ENCODE measurements around the gene LRCOL1.

Gene LRCOL1

GRCh38 chr12:132635076-132635955 is 24.9 kb upstream of the LRCOL1 start:
- no peak for DNase-seq

GRCh38 chr12:132634411-132634990 is 24.1 kb upstream of the LRCOL1 start:
- DNase-seq, result no peak

- no peak for DNase-seq
These were observed 23.5 kb upstream of the LRCOL1 start for GRCh38 chr12:132633901-132634300.

DNA sequence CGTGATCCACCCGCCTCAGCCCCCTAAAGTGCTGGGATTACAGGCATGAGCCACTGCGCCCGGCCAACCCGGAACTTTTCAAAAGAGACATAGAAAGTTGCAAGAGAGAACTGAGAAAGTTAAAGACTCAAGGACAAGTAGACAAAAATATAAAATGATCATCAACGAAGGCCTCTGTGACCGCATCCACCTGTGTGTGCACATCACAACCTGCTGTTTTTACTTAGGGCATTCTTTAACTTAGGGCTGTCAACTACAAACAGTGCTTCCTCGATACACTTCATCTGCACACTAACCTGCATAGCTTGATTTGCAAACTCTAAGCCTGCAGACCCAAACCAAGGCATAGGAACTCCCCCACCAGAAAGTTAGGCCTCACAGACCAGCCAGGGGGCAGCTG is 23.0 kb upstream of the LRCOL1 start:
- no peak for DNase-seq

GRCh38 chr12:132632521-132633228 is 22.3 kb upstream of the LRCOL1 start:
- DNase-seq, result no peak

DNA sequence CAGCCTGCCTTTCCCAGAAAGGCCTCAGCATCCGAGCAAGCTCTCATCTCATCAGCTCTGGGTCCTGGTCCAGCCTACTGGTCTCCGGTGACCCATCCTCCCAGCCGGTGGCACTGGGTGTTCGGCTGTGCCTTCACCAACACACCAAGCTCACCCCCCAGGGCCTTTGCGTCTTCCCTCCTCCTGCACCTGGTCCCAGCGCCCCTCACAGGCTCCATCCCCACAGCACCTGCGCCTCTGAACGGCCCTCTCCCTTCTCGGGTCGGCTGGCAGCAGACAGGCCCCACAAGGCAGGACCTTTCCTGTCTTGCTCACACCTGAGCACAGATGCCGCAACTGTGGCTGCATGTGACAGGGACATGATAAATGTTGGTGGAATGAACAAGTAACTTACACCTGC is 21.3 kb upstream of the LRCOL1 start:
- DNase-seq, result no peak

- no peak for DNase-seq
These were observed 20.3 kb upstream of the LRCOL1 start for GRCh38 chr12:132630672-132631071.

- no peak for DNase-seq
These were observed 18.9 kb upstream of the LRCOL1 start for GRCh38 chr12:132629330-132629729.

GRCh38 chr12:132625731-132626430 is 15.5 kb upstream of the LRCOL1 start:
- DNase-seq, result no peak

GRCh38 chr12:132624910-132625630 is 14.7 kb upstream of the LRCOL1 start:
- no peak for DNase-seq

GRCh38 chr12:132624186-132624855 is 13.9 kb upstream of the LRCOL1 start:
- DNase-seq, result no peak

GRCh38 chr12:132623072-132623869 is 12.9 kb upstream of the LRCOL1 start:
- DNase-seq, result no peak

DNA sequence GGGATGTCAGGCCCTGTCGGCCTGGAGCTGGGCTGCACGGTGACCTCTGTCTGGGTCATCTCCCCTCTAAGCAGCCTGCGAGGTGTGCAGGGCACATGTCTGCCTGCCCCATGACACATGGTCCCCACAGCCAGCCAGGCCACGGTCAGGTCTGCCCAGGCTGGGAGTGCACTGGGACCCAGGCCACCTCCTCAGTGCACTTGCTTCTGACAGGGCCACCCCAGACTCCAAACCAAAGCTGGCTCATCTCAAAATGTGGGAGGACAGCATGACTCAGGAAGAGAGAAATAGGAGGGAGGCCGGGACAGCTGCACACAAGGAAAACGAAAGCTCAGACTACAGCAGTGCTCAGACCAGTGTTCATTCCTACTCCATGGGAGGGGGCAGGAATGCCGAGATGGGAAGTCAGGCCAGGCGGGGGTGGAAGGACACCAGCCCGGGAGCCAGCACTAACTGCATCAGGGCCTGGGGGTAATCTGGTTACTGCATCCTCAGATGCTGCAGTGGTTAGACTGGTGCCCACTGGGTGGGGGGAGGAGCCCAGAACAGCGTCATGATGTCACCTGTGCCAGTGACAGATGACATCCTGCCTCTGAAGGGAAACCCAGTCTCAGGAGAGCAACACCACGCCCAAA is 12.2 kb upstream of the LRCOL1 start:
- peak; percentile 42 to 48 for DNase-seq

- DNase-seq, result no peak
These were observed 11.5 kb upstream of the LRCOL1 start for GRCh38 chr12:132621657-132622435.

DNA sequence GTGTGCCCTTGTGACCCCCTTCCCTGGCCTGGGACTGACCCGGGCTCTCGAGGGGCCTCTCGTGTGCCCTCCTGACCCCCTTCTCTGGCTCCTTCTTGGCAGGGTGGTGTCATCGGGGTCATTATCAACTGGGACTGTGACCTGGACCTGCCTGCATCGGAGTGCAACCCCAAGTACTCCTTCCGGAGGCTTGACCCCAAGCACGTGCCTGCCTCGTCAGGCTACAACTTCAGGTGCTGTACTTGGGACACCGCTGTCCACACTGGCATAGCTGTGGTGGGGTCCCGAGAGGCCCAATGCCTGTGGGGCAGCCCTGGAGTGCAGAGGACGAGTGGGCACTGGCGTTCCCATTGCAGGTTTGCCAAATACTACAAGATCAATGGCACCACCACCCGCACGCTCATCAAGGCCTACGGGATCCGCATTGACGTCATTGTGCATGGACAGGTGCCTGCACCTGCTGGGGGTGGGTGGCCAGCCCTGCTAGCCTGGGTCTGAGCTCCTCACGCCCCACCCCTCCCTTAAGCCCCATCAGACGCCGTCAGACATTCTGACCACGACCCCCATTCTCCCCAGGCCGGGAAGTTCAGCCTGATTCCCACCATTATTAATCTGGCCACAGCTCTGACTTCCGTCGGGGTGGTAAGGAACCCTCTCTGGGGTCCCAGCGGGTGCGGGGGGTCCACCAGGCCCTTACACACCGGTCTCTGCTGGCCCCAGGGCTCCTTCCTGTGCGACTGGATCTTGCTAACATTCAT is 10.7 kb upstream of the LRCOL1 start:
- DNase-seq, result peak; percentile 64 to 77

GRCh38 chr12:132620113-132620898 is 9.9 kb upstream of the LRCOL1 start:
- no peak for DNase-seq

- DNase-seq, result no peak
These were observed 9.2 kb upstream of the LRCOL1 start for GRCh38 chr12:132619386-132620112.

DNA sequence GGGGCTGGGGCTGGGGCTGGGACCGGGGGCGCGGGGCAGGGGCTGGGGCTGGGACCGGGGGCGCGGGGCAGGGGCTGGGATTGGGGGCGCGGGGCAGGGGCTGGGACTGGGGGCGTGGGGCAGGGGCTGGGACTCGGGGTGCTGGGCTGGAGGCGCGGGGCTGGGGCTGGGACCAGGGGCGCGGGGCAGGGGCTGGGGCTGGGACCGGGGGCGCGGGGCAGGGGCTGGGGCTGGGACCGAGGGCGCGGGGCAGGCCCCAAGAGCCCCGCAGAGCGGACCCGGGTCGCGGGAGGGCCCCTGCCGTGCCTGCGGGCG is 8.6 kb upstream of the LRCOL1 start:
- no peak for DNase-seq

Measured in SHP77 (cell line).